GM21381 (cell line): ENCODE data around the gene AKR1B15.
"Not testable (repeated sequence)": the region's sequence is repeated elsewhere in the genome, so short reads cannot be mapped to it uniquely, and the experiment has no call there.

Experiments
- ATAC-seq: cut with Tn5 transposase; IDR thresholded peaks from one replicate; pipeline ENCODE4 v1.9.1; 2021; ENCODE audit warnings: mild to moderate bottlenecking, moderate library complexity; ENCODE audit not compliant: unreplicated experiment

Gene AKR1B15

GRCh38 chr7:134532180-134532953 lies 16.5 kb upstream of the AKR1B15 start:
- ATAC-seq: no peak

- no peak for ATAC-seq
These were observed 16.0 kb upstream of the AKR1B15 start for GRCh38 chr7:134532954-134533218.

GRCh38 chr7:134533288-134533771 lies 15.6 kb upstream of the AKR1B15 start:
- no peak for ATAC-seq

GRCh38 chr7:134534633-134535032 lies 14.3 kb upstream of the AKR1B15 start:
- no peak for ATAC-seq

GRCh38 chr7:134535272-134535918 lies 13.5 kb upstream of the AKR1B15 start:
- no peak for ATAC-seq

GRCh38 chr7:134535919-134536299 lies 13.0 kb upstream of the AKR1B15 start:
- no peak for ATAC-seq

GRCh38 chr7:134536558-134536957 lies 12.4 kb upstream of the AKR1B15 start:
- not testable (repeated sequence) for ATAC-seq

- ATAC-seq: not testable (repeated sequence)
These were observed 11.6 kb upstream of the AKR1B15 start for GRCh38 chr7:134537273-134537781.

GRCh38 chr7:134539380-134540004 lies 9.4 kb upstream of the AKR1B15 start:
- no peak for ATAC-seq

GRCh38 chr7:134541501-134542194 lies 7.3 kb upstream of the AKR1B15 start:
- ATAC-seq: not testable (repeated sequence)

GRCh38 chr7:134542195-134542771 lies 6.6 kb upstream of the AKR1B15 start:
- no peak for ATAC-seq

GRCh38 chr7:134545380-134545779 lies 3.5 kb upstream of the AKR1B15 start:
- no peak for ATAC-seq

GRCh38 chr7:134545918-134546317 lies 3.0 kb upstream of the AKR1B15 start:
- no peak for ATAC-seq

- no peak for ATAC-seq
These were observed 2.0 kb upstream of the AKR1B15 start for GRCh38 chr7:134546955-134547354.

GRCh38 chr7:134547397-134548054 lies 1.4 kb upstream of the AKR1B15 start:
- ATAC-seq: peak; percentile 69

- no peak for ATAC-seq
These were observed 456 bp downstream of the AKR1B15 start for GRCh38 chr7:134549366-134549765.

GRCh38 chr7:134552105-134552504 lies 3.2 kb downstream of the AKR1B15 start:
- no peak for ATAC-seq

- ATAC-seq: no peak
These were observed 5.1 kb downstream of the AKR1B15 start for GRCh38 chr7:134553976-134554375.

- no peak for ATAC-seq
These were observed 5.6 kb downstream of the AKR1B15 start for GRCh38 chr7:134554417-134554966.

GRCh38 chr7:134557391-134557790 lies 8.5 kb downstream of the AKR1B15 start:
- no peak for ATAC-seq
